ENCODE measurements around the gene EFCAB12.
"Not testable (repeated sequence)": the region's sequence is repeated elsewhere in the genome, so short reads cannot be mapped to it uniquely, and the experiment has no call there.

DNA sequence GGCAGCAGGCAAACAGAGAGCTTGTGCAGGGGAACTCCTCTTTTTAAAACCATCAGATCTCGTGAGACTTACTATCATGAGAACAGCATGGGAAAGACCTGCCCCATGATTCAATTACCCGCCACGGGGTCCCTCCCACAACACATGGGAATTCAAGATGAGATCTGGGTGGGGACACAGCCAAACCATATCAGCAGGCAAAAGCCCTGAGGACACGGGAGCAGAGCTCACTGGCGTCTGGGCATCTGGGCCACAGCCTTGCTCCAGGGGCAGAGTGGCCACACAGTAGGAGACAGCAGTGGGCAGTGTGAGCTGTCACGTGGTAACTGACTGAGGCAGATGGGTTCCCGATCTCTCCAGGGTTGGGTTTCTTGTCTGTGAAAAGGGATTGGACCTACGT is 42.9 kb downstream of the EFCAB12 start:
- not testable (repeated sequence) for TF ChIP-seq EZH2, EZH2phosphoT487 (IDR thresholded peaks at IDR 0.05)
- TF ChIP-seq, protein P1, sequence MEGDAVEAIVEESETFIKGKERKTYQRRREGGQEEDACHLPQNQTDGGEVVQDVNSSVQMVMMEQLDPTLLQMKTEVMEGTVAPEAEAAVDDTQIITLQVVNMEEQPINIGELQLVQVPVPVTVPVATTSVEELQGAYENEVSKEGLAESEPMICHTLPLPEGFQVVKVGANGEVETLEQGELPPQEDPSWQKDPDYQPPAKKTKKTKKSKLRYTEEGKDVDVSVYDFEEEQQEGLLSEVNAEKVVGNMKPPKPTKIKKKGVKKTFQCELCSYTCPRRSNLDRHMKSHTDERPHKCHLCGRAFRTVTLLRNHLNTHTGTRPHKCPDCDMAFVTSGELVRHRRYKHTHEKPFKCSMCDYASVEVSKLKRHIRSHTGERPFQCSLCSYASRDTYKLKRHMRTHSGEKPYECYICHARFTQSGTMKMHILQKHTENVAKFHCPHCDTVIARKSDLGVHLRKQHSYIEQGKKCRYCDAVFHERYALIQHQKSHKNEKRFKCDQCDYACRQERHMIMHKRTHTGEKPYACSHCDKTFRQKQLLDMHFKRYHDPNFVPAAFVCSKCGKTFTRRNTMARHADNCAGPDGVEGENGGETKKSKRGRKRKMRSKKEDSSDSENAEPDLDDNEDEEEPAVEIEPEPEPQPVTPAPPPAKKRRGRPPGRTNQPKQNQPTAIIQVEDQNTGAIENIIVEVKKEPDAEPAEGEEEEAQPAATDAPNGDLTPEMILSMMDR (IDR thresholded peaks at IDR 0.05) = not testable (repeated sequence)

Data from neural progenitor cell (in vitro differentiated cells).